ENCODE results near the gene MORN2.

The MORN2 gene

DNA sequence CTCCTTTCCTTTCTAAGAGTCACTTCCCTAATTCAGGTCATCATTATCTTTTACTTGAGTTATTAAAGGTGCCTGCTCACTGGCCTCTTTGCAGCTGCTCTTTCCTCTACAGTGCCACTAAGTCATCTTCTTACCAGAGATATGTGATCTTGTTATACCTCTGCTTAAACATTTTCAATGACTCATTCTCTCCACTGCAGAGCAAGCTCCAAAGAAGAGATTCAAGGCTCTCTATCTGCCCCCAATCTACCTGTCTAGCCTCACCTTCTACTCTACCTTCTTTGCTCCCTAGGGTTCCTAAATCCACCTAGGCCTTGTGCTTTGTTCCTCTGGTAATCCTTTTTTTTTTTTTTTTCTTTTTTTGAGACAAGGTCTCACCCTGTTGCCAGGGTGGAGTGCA lies 17.0 kb downstream of the MORN2 start:
- DNase-seq: no peak

- DNase-seq: no peak
Measured at GRCh38 chr2:38898256-38898655, 22.5 kb downstream of the MORN2 start.

- DNase-seq: no peak
Measured at GRCh38 chr2:38900726-38901125, 24.9 kb downstream of the MORN2 start.

GRCh38 chr2:38905251-38905650 lies 29.5 kb downstream of the MORN2 start:
- no peak for DNase-seq

DNA sequence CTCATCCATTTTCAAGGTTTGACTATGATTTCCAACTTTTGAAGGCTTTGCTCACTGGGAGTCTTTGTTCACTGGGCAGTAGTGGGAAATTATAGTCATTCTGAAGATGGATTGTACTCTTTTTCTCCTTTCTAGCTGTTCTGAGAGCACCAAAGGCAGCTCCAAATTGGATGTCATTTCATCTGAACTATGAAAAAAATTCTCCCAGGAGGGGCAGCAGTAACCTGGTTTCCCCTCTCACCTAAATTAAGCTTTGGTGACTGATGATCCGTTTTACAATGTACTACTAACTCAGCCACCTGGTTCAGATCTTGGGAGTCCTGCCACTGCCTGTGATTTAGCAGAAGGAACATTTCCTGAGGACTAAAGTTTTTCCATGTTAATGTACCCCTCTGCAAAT lies 31.5 kb downstream of the MORN2 start:
- no peak for DNase-seq

GRCh38 chr2:38907743-38908562 lies 32.2 kb downstream of the MORN2 start:
- DNase-seq: no peak

GRCh38 chr2:38909872-38910271 lies 34.1 kb downstream of the MORN2 start:
- DNase-seq: no peak

- DNase-seq: no peak
Measured at GRCh38 chr2:38911191-38911590, 35.4 kb downstream of the MORN2 start.

DNA sequence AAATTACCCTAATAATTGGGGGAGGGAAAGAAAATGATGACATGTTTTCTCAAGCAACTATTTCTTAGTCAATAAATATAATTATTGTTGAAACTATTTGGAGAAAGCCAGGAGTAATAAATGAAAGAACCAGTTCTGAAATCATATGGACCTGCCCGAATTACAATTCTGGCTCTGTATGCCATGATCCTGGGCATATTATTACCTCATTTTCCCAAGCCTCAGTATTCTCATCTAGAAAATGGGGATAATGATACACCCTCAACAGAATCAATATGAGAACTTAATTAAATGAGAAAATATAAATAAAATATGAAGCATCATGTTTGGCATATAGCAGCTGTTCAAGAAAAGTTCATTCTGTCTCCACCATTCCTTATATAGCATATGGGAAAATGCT lies 36.8 kb downstream of the MORN2 start:
- no peak for DNase-seq

DNA sequence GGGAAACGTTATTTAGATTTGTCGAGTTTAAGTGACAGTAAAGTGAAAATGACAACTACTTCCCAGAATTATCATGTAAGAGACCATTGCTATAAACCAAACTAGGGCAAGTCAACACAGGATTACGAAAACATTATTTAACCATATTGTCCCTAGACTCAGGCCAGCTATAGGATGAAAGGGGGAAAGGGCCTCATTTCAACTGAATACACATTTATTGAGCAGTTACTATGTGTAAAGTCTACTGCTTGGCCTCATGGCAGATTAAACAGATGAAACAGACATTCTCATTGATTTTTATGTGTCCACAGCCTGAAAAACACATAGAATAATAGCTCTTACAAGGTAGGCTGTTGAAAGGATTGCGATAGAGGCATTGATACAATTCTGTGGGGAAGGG lies 46.6 kb downstream of the MORN2 start:
- DNase-seq: no peak

- no peak for DNase-seq
Measured at GRCh38 chr2:38922902-38923301, 47.1 kb downstream of the MORN2 start.

GRCh38 chr2:38925982-38926381 lies 50.2 kb downstream of the MORN2 start:
- no peak for DNase-seq

- no peak for DNase-seq
Measured at GRCh38 chr2:38930600-38930999, 54.8 kb downstream of the MORN2 start.

All from amniotic stem cell (primary cell).